Embryonic facial prominence (tissue), 1 donor: ENCODE data around the gene ZNF831.

Source experiments
- DNase-seq: peaks from one replicate; pipeline ENCODE4 v3.0.0-alpha.2; 2016; ENCODE audit errors: extremely low spot score

The ZNF831 gene

GRCh38 chr20:59214606-59215547 is 51.3 kb downstream of the ZNF831 start:
- DNase-seq = no peak

- no peak for DNase-seq
Measured at GRCh38 chr20:59217173-59217572, 53.6 kb downstream of the ZNF831 start.

DNA sequence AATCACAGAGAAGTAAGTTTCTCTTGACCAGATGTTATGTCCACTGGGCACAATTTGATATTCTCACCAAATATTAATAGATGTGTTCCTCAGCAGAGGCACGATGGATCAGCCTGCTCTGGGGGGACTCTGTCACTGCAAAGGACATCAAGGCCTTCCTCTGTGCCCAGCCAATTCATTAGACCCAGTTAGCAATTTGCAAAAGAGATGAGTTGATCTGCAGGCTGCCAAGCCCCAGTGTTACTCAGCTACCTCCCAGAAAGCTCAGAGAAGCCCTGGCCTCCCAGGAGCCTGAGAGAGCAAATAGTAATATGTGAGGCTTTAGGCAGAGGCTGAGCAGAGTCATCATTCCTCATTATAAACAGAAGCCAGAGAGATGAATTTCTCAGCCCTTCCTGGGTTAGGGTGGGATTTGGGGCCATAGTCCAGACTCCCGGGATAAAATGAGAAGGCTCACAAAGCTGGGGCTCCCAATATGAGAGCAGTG is 54.2 kb downstream of the ZNF831 start:
- no peak for DNase-seq

DNA sequence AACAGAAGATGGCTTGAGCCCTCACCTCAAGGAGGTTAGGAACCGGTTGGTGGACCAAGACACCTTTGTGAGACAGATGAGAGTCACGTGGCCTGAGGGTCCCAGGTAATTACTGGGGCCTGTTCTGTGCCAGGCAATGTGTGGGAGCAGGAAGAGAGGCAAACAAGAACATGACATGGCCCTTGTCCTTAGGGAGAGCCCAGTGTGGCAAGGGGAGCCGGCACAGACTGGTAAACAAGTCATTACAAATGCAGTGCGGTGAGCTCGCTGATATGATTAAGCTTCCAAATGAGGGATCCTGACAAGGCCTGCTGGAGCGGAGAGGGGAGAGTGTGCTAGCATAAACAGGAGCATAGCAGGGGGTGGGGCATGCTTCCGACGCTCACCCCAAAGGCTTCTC is 55.6 kb downstream of the ZNF831 start:
- DNase-seq = no peak

DNA sequence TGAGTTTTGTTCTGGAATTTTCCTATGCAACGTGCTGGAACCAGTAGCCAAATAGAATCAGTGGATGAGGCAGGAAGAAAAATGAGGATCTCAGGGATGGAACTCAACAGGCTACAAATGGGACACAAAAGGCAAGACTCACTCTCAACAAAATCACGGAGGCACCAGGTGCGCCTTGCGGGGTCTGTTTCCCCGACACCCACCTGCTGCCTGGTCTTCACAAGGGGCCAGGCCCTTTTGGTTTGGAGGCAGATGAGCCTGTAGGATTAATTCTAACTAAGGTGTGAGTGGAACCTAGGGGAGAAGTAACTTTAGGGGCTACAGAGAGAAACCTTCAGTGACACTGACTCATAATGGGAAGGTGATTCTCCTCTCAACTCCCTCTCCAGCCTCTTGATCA is 56.5 kb downstream of the ZNF831 start:
- DNase-seq = no peak

DNA sequence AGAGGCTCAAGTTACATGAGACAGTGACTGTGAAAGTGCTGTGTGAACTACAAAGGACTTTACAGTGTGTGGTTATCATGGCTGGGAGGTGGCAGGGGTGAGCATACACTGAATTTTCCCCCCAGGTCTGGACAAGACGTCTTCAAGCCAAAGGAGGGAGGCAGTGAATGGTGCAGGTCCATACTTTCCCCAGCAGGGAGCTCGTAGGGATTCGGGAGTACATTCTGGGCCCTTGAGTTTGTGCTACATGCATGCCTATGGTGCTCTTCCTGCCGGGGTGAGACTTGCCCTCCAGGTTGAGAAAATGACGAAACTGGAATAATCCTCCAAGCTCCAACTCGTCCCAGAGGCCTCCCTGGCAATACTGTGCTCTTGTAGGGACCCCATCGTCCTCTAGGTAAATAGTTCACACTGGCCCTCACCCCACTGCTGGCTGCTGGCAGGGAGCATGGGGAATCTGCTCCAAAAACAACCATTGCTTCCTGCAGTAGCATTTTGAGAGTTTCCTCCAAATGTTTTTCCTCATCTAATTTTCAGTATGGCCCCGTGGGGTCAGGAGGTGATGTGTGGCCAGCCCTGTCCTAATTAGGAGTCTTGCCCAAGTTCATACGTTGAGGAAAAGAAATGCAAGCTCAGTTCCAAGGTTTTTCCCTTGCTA is 57.6 kb downstream of the ZNF831 start:
- DNase-seq = no peak

DNA sequence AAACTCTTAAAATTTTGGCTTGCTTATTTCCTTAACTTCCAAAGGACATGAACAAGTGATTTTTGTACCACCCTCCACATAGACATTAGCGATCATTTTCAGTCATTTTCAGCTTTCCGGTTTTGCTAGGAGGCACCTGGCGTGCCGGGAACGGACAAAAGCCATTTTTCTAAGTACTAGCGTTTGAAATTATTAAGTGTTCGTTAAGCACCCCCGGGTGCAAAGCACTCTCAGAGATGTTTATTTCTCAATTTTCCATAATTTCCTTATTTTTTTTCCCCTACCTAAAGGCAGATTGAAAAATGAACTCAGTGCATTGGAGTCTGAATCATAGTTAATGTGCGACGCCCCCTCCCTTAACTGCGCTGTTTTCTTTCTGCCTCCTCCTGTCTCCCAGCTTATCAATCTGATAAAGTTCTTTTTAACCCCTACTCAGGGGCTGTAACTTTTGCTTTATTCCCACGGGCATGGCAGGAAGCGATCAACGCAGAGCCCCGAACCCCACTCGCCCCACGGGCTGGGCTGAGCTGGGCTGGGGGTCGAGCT is 58.2 kb downstream of the ZNF831 start:
- no peak for DNase-seq

DNA sequence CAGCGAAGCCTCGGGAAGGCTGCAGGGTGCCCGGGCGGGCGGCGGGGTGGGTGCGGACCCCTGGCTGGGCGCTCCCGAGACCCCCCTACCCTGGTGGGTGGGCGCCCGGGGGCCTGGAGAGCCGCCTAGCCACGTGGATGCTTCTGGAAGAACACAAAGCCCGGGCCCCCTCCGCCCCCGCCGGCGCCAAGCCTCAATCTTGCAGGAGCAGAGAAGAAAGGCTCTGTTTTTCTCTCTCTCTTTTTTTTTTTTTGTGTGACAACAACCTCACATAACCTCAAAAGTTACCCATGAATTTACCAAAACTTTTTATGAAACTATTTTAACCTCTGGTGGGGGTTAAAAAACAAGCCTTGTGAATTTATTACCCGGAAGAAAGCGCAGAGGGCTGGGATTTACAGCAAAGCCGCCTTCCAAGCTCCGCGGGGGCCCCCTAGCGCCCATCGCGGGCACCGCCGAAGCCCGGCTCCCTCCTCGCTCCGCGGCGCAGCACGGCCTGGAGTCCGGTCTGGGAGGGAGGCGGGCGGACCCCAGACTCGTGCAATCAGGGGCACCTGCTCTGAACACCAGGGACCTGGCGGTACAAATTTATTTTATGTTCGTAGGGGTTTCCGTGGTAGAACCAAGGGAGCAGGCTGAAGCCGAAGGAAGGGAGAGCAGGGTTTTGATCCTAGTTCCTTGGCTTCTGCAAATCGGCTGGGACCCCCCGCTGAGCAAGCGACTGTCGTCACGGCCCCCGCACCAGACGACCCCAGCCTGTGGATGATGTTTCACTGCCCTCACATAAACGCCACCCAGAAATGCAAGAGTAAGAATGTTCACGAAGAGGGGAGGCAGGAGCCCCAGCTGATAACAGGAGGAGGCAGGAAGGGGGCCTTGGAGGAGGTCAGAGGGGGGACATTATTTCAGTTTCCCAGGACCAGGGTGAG is 58.9 kb downstream of the ZNF831 start:
- DNase-seq = peak; percentile 55

DNA sequence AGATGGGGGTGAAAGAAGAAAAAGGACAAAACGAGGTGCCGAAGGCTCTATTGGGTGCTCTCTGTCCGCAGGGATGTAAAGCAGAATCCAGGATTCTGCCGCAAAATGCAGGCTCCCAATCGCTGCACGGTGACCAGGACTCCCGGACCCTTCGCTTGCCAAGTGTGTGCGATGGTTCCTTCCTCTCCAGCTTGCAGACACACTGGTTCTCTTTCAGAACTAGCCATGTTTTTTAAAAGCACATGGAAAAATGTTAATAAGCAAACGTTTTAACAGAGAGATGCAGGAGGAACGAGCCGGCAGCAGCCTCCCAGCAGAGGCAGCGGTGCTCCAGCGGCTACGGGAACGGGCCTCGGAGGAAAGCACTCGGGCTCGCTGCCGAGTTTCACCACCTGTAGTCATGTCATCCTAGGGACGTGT is 59.6 kb downstream of the ZNF831 start:
- no peak for DNase-seq

DNA sequence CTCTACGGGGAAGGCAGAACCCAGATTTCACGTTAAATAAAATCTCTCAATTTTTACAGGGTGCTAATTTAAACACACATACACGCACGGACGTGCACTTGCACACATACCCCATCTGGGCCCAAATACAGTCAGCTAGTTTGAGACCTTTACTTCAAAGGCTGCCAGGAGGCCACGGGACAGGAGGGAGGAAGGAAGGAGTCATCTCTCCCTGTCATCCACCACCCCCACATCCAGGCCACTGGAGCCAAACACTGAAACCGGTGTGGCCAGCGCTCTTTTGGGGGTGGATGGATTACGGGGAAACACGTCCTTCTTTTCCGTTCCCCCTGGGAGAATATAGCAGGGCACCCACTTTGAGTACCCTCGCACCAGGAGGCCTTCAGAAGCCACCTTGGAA is 60.1 kb downstream of the ZNF831 start:
- no peak for DNase-seq

DNA sequence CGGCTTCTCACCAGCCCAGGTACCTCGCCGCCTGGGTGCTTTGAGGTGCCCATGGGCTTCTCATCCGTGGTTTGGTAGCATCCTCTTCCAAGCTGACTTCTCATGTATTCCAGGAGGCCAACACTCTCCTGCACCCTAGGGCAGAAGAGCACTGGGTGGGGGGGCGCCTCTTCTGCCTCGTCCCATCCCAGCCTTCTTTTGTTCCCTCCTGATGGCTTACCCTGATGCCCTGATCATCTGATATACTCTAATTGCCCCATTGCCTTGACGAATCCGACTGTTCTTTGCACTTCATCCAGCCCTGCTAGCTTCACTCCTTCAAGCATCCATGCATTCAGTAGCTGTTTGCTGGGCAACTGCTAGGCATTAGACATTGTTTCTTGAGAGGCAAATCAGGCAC is 60.6 kb downstream of the ZNF831 start:
- DNase-seq = no peak

DNA sequence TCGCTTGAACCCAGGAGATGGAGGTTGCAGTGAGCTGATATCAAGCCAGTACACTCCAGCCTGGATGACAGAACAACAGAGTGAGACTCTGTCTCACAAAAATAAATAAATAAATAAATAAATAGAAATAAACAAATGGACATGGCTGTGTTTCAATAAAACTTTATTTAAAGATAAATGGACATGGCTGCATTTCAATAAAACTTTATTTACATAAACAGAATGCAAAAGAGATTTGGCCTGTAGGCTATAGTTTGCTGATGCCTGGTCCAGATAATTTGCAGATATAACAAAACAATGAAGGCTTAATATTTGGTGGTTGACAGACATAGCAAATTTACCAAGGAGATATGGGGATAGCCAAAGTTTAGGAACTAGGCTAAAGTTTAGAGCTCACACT is 66.8 kb downstream of the ZNF831 start:
- no peak for DNase-seq

GRCh38 chr20:59231124-59231804 is 67.6 kb downstream of the ZNF831 start:
- peak; percentile 22 for DNase-seq

- no peak for DNase-seq
Measured at GRCh38 chr20:59232618-59233017, 69.0 kb downstream of the ZNF831 start.

DNA sequence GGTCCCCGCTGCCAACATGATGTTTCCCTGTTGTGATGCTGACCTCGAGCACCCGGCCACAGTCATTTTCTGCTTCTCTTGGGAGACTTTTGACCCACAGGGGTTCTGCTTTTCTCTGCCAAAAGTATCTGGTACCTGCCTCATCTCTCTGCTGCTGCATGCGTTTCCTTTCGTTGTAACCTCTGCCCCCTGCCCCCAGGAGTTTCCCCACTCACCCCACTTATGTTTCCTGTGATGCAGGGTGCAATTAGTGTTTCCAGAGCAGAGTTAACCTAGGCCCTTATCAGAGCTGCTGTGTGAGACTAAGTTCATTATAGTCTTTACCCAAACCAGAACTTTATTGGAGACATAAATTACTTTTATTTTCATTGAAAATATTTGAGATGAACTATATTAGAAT is 71.6 kb downstream of the ZNF831 start:
- DNase-seq = no peak

GRCh38 chr20:59240006-59240405 is 76.4 kb downstream of the ZNF831 start:
- no peak for DNase-seq

GRCh38 chr20:59242714-59243626 is 79.3 kb downstream of the ZNF831 start:
- no peak for DNase-seq

DNA sequence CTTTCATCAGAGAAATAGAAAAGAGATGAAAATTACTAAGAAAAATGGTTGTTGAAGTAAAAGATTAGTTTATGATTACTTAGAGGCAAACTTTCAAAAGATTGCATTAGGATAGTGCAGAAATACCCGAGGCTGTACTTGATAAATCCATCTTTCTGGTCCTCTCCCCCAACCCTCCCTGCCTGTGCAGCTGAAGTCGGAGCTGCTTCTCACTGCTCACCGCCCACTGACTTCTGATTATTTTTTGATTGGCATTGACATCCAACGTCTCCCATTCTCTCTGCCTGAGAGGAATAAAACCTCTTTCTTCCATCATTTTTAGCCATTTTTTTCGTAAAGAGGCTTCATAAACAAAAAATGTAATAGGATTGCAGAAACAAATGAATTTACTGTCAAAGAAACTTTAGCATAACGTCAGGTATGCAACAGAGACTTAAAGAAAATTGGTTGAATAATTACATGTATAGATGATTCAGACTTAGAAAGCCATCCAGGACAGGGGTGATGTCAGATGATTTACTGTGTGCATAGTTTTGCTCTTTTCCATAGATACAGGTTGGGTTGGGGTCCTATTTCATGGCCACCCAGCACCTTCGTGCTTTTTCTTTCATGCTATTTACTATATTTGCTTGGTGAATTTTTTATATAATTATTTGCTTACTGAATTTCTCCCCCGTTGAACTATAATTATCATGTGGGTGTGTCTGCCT is 83.2 kb downstream of the ZNF831 start:
- DNase-seq = no peak
